ENCODE measurements around the gene FAM83E.

FAM83E gene

GRCh38 chr19:48627865-48628314, 13.0 kb upstream of the FAM83E start:
- no peak for DNase-seq

- DNase-seq = no peak
Observed at GRCh38 chr19:48627201-48627864, 12.5 kb upstream of the FAM83E start.

GRCh38 chr19:48625891-48626327, 11.0 kb upstream of the FAM83E start:
- no peak for DNase-seq

- DNase-seq = no peak
Observed at GRCh38 chr19:48624791-48625723, 10.2 kb upstream of the FAM83E start.

- peak; percentile 93 for DNase-seq
Observed at GRCh38 chr19:48624067-48624594, 9.3 kb upstream of the FAM83E start.

- DNase-seq = no peak
Observed at GRCh38 chr19:48623556-48624066, 8.7 kb upstream of the FAM83E start.

GRCh38 chr19:48619692-48620585, 5.1 kb upstream of the FAM83E start:
- no peak for DNase-seq

GRCh38 chr19:48618916-48619691, 4.2 kb upstream of the FAM83E start, which contains the start of the genes RPL18 and SPHK2:
RPL18 (minus strand) TSS chr19:48619178; CDS start chr19:48619143, 35 bp downstream.
SPHK2 (plus strand) TSS chr19:48619506; CDS start chr19:48620515, 1,009 bp downstream.
- DNase-seq = peak; percentile 98

GRCh38 chr19:48618278-48618915, 3.5 kb upstream of the FAM83E start:
- DNase-seq = no peak

- DNase-seq = no peak
Observed at GRCh38 chr19:48617146-48617937, 2.5 kb upstream of the FAM83E start.

- no peak for DNase-seq
Observed at GRCh38 chr19:48616491-48617056, 1.7 kb upstream of the FAM83E start.

- DNase-seq = no peak
Observed at GRCh38 chr19:48616041-48616436, 1.2 kb upstream of the FAM83E start.

- no peak for DNase-seq
Observed at GRCh38 chr19:48615231-48616040, 560 bp upstream of the FAM83E start.

- no peak for DNase-seq
Observed at GRCh38 chr19:48613852-48614435, 932 bp downstream of the FAM83E start.

- DNase-seq = no peak
Observed at GRCh38 chr19:48613024-48613851, 1.6 kb downstream of the FAM83E start.

- no peak for DNase-seq
Observed at GRCh38 chr19:48611872-48612271, 3.0 kb downstream of the FAM83E start.

GRCh38 chr19:48609571-48610108, 5.2 kb downstream of the FAM83E start:
- DNase-seq = no peak
